ENCODE results near the gene DLG2. TPM values are rescaled to one million over a fixed set of nuclear protein-coding genes. Genes with fewer than 3 reads are reported as not detected.

DLG2 gene
- total RNA-seq, 1 donor: 3.0 TPM

DNA sequence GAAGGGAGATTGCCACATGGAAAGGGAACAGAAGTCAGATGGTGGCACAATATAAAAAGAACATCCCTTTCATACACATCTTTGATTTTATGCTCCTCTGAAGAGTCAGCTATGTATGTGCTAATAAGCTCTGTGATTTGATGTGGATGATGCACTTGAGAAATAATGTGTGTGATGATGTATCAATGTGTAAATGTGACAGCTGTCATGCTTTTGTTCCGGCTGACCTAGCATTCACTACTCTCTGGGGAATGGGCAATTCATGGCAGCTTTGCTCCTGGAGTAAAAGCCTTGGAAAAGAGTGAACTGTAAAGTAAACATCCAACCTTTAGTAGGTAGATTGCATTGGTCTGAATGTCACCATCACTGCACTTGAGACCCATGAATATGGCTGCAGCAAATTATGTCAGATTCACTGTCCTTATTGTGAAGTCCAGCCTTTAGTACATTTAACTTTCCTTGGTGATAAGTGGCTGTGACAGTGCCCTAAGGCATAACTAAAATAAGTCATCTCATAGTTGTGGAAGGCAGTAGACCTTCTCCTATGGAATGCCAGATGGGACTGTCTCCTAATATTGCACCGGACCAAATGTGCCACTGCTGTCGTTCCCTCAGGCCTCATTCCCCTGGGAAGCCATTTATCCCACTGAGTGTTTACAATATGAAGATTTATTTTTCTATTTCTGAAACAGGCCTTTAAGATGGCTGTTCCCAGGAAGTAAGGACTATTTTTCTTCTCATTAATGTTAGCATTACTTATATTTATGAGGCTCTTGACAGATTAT is 2162.8 kb downstream of the DLG2 start:
- no peak overlapping the region for H3K4me3 ChIP-seq (ENCODE audit: low read depth, low read length)
- no peak for DNase-seq (ENCODE audit: low read depth)
- TF ChIP-seq, protein P1, sequence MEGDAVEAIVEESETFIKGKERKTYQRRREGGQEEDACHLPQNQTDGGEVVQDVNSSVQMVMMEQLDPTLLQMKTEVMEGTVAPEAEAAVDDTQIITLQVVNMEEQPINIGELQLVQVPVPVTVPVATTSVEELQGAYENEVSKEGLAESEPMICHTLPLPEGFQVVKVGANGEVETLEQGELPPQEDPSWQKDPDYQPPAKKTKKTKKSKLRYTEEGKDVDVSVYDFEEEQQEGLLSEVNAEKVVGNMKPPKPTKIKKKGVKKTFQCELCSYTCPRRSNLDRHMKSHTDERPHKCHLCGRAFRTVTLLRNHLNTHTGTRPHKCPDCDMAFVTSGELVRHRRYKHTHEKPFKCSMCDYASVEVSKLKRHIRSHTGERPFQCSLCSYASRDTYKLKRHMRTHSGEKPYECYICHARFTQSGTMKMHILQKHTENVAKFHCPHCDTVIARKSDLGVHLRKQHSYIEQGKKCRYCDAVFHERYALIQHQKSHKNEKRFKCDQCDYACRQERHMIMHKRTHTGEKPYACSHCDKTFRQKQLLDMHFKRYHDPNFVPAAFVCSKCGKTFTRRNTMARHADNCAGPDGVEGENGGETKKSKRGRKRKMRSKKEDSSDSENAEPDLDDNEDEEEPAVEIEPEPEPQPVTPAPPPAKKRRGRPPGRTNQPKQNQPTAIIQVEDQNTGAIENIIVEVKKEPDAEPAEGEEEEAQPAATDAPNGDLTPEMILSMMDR (IDR thresholded peaks at IDR 0.05; ENCODE audit: insufficient read depth, low read length): no peak

DNA sequence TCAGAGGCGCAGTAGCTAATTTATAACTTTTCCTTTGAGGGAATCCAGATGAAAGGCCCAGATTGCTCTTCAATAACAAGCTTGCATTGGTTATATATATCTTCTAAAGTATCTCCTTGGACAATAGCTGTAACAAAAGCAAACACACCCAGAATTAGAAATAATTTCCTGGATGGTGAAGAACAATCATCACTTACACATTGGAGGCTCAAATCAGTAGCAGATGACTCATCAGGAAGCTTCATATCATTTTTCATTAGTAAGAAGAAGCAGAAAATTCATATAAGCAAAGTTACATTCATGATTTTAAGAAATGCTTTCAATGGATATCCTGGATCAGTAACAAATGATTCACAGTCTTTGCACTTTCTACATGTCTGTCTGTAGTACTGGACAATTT is 2167.3 kb downstream of the DLG2 start:
- TF ChIP-seq, protein P1 (IDR thresholded peaks at IDR 0.05; ENCODE audit: insufficient read depth, low read length): no peak
- DNase-seq (ENCODE audit: low read depth): no peak
- no peak overlapping the region for H3K4me3 ChIP-seq (ENCODE audit: low read depth, low read length)

DNA sequence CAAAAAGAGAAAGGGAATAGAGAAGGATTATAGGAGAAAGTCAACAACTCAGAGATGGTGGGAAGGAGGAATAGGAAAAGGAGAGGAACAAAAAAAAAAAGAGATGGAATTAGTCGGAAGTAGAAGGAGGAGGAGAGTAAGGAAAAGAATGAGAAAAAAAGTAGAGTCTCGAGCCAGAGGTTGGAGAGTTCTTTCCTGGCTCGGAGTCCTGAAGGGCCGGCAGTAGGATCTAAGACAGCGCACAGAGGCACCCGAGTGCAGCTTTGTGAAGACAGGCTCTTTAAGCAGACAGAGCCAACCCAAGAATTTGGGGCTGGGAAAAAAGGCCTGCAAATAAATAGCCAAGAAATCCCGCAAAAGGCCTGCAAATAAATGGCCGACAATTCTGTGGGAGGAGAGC is 2170.6 kb downstream of the DLG2 start:
- DNase-seq (ENCODE audit: low read depth): no peak
- TF ChIP-seq, protein P1 (IDR thresholded peaks at IDR 0.05; ENCODE audit: insufficient read depth, low read length): no peak
- no peak overlapping the region for H3K4me3 ChIP-seq (ENCODE audit: low read depth, low read length)

DNA sequence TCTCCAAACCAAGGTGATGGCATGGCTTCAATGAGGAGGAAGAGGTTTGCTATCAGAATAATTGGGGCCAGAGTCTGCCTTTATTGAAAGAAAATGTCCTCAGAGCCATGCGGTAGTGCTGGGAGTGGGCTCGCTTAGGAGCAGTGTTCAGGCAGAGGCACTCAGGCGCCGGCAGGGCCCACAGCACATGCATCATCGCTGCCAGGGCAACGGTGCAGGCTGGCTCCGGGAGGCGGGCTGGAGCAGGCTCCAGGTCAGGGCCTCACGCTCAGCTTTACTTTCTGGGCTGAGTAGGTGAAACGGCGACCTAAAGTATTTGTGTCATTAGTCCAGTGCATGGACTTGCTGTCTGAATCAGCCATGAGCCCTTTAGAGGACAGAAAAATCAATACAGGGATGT is 2171.1 kb downstream of the DLG2 start:
- DNase-seq (ENCODE audit: low read depth): no peak
- TF ChIP-seq, protein P1 (IDR thresholded peaks at IDR 0.05; ENCODE audit: insufficient read depth, low read length): no peak

DNA sequence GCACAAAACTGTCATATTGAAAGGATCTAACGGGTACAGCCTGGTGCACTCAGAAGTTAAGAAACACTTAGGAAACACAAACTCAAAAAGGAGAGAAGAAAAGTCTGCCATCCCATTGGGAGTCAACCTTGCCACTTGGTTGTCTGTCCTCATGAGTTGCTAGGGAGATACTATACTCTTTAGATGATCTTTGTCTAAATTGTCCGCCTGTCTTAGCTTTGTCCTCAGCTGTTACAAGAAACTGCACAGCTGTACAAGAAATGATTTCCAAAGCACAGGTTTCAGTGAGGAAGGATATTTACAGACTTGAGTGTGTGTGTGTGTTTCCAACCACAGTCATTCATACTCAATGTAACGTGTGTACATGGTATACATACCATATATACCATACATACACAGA is 2171.8 kb downstream of the DLG2 start:
- H3K4me3 ChIP-seq (ENCODE audit: low read depth, low read length): no peak overlapping the region
- no peak for DNase-seq (ENCODE audit: low read depth)
- TF ChIP-seq, protein P1 (IDR thresholded peaks at IDR 0.05; ENCODE audit: insufficient read depth, low read length): no peak

More for the DNA sequence above, 2171.1 kb downstream of the DLG2 start:
- H3K4me3 ChIP-seq (ENCODE audit: low read depth, low read length): no peak overlapping the region

DNA sequence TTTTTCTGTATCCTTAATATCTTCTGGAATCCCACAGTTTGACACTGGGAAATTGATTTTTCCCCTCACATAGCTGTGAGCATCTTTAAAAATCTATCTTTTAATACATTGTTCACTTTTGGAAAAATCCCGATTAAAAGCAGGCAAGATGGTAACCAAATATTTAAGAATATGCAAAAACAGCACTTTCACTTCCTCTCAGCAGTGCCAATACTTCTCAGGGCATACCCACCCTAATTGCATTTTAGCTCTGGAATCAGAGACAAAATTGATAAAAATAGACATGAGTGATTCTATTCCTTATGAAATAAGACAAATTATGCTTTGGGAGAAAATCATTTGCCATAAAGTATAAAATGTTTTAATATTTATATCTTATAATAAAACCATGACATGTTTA is 2172.5 kb downstream of the DLG2 start:
- DNase-seq (ENCODE audit: low read depth): no peak
- no peak overlapping the region for H3K4me3 ChIP-seq (ENCODE audit: low read depth, low read length)
- TF ChIP-seq, protein P1 (IDR thresholded peaks at IDR 0.05; ENCODE audit: insufficient read depth, low read length): no peak
